D341Med (cell line): Measurements from ENCODE around the gene RPTN.
A peak's percentile ranks its signal among the peaks of the same experiment; 100 is the strongest.

ENCODE experiments used
- DNase-seq: peaks from one replicate; pipeline ENCODE4 v3.0.0; 2012; ENCODE audit warnings: low spot score

The RPTN gene, protein sequence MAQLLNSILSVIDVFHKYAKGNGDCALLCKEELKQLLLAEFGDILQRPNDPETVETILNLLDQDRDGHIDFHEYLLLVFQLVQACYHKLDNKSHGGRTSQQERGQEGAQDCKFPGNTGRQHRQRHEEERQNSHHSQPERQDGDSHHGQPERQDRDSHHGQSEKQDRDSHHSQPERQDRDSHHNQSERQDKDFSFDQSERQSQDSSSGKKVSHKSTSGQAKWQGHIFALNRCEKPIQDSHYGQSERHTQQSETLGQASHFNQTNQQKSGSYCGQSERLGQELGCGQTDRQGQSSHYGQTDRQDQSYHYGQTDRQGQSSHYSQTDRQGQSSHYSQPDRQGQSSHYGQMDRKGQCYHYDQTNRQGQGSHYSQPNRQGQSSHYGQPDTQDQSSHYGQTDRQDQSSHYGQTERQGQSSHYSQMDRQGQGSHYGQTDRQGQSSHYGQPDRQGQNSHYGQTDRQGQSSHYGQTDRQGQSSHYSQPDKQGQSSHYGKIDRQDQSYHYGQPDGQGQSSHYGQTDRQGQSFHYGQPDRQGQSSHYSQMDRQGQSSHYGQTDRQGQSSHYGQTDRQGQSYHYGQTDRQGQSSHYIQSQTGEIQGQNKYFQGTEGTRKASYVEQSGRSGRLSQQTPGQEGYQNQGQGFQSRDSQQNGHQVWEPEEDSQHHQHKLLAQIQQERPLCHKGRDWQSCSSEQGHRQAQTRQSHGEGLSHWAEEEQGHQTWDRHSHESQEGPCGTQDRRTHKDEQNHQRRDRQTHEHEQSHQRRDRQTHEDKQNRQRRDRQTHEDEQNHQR

DNA sequence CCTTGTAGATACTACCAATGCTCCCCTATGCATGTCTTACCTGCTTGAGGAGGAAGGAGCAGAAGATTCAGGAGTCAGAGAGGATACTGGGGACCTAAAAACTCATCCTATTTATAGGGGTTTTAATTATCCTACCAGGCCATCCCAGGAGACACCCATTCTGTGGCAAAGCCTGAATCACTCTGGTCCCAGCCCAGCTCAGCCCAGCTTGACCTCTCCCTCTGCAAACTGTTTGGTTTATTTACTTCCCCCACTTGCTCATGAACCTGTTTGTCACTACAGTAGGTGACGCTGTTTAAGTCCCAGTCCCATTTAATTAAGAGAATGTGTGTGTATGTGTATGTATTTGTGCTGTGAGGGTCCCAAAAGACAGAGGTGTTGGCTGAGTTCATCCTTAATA, at the start of gene RPTN:
Gene RPTN, minus strand, starts transcription at position 85 of the 400 bp plus-strand sequence. CDS start 1,339 bp downstream, outside the sequence.
- DNase-seq: no peak

DNA sequence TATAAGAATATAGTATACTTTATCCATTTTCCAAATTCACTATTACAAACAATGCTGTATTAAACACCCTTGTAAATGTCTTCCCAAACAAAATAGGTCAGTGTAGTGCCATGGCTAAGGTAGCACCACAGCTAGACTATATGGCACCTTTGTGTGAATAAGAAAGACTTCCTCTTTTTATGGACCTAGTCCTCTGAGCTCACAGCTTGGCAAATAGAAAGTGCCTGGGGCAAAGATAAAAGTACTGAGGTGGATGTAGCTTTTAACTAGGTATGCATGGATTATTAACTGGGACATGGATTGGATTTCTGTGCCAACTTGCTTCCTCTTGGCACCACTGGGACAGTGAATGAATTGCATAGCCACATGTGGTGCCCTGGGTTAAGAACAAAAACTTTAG, 40.0 kb upstream of the RPTN start:
- DNase-seq: no peak

DNA sequence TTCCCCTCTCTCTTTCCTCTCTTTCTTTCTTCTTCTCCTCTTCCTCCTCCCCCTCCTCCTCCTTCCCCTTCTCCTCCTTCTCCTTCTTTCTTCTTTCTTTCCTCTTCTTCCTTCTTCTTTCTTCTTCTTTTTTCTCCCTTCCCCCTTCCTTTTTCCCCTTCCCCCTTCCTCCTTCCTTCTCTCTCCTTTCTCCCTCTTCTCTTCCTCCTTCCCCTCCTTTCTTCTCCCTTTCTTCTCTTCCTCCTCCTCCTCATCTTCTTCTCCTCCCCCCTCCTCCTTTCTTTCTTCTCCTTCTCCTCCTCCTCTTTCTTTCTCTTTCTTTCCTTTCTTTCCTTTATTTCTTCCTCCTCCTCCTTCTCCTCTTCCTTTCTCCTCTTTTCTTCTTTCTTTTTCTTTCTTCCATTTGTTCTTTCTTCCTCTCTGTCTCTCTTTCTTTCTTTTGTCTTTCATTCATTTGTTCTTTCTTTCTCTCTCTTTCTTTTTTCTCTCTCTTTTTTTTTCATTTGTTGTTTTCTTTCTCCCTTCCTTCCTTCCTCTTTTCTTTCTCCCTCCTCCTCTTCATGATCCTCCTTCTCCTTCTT, 38.4 kb upstream of the RPTN start:
- DNase-seq: no peak

DNA sequence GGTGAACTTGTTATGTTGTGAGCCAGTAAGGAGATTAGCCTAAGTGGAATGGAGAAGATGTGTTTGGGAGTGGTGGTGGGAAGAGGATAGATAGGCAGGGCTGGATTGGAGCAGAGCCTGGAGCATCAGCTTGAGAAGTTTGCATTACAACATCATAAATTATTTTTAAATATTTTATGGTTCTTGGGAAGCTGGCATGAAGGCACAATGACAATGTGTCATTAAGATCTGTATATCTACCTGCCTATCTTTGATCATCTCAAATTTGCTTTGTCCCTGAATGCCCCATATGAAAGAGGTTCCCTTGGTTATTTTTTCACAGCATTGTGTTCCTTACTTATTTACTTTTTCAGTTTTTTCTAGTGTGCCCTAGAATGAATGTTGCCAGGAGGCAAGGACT, 32.7 kb upstream of the RPTN start:
- no peak for DNase-seq

DNA sequence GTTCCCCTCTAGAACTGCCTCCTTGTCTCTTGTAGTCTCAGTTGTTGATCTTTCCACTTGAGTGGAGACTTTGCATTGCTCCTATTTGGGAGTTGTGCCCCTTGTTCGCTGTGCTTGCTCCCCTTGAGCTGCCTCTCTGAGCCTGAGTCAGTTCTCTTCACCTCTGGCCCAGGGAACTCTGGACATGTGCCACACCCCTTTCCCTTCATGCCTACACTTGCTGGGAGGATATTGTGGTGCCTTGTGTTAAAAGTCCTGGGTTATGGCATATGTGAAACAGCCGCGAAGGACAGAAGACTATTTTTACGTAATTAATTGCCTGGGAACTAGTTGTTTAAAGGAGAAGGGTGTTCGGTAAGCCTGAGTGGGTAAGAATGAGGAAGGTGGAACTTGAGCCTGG, 32.2 kb upstream of the RPTN start:
- no peak for DNase-seq

- DNase-seq: no peak
Measured at GRCh38 chr1:152190589-152190988, 31.6 kb upstream of the RPTN start.

DNA sequence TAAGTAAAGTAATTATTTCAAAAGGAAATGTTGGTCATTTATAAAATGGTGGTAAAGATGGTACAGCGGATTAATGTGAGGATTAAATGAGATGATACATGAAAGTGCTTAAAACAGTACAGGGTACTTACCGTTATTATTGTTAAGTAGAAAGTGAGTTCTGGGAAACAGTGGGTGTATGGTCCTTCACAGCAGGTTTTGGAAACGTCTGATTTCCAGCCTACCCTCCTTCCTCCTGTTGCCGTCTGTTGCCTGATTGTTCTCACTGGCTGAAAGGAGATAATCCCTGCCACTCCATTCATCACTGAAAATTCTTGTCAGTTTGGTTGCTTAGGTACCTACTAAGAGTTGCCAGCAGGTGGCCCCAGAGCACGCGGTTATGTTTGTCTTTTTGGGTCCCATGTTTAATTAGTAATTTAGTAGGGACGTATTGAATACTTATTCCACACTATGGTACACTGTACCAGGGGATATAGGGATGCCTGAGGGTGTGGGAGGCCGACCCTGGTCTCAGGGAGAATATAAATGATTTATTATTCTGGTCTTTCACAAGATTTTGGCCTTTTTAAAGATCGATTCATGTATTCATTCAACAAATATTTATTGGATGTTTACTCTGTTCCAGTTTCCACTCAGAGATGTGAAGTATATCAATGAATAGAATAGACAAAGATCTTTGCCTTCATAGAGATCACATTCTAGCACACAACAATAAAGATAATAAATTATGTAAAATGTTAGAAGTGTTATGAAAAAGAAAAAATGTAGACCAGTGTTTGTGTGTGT, 30.8 kb upstream of the RPTN start:
- peak; percentile 54 for DNase-seq

DNA sequence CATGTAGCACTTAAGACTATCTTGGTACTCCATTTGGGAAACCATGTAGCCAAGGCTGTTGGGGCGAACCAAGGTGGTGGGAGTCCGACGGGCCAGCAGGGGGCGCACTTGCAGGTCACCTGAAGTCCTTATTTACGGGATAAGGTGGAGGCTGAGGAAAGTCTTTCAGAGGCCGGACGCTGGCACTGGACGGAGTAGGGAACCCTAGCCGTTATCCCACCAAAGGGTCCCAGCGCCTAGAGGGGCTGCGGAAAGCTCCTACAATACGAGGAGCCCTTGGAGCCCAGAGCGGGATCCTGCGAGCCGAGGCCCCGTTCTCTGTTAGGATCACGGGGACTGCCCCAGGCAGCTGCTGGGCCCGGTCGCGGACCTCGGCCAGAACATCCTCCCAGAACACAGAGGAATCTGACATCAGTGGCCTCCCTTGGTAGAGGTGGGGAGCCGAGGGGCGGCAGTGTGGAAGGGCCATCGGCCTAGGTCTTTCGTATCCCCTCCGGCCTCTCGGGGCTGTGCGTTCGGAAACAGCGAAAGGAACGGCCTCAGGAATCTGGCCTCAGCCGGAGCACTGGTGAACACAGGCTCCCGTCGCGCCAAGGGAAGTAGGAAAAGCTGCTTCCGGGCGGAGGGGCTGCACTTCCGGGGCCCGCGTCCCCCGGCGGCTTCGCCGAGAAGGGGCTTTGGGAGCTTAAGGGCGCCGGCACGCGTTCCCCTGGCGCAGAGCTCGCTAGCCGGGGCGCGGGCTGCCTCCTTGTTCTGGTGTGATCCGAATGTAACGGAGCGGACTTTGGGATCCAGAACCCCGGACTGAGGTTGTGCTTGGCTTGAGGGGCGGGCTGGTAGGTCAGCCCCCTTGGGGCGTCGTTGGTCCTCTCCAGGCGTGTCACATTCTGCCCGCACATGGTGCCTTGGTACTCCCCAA, 29.9 kb upstream of the RPTN start:
- peak; percentile 36 for DNase-seq

DNA sequence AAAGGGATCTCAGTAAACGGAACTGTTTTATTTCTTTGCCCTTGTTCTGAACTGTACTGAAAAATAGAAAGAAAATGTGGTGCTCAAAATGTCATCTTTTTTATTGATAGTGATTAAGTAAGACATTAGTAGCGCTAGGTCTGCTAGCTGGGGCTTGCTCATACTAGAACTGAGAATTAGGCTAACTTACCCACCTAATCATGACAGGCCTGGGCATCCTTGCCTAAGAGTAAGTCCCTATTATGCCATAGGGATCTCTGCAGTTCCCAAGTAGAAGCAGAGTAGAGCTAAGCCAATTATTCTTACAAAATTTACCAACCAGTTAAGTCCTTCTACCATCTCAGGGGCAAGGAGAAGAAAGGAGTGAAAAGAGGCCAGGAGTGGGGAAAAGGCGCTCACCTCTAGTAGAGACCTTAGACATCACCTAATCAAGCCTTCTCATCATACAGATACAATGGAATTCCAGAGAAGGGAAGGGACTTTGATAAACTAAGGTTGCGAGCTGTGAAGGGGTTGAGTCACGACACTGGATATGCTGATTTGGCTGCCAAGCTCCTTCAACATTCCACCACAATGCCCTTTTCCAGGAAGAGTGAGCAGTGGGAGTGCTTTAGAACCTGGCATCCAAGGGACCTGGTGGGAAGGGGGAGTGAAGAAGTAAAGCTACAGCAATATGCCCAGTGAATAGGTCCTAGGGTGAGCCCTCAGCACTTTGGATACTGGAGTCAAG, 27.7 kb upstream of the RPTN start:
- DNase-seq: no peak

- DNase-seq: peak; percentile 65
Measured at GRCh38 chr1:152185544-152186391, 26.7 kb upstream of the RPTN start.

GRCh38 chr1:152182944-152183361, 23.9 kb upstream of the RPTN start:
- DNase-seq: no peak

DNA sequence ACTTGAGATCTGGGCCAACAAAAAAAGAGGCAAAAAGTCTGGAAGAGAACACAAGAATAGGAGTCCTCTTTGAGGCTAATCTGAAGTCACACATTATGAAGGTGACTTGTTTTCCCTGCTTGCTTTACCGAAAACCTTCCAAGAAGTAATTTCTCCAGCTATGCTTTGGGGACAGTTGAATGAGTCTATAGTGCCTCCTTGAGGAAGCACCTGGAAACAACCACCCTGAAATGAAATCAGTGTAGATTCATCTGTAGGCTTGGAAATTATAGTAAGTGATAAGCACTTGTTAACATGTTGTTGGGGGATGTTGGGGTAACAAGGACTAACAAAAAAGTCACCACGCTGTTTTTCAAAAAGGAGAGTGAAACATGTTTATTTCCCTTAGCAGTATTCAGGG, 23.4 kb upstream of the RPTN start:
- DNase-seq: no peak

GRCh38 chr1:152179566-152179965, 20.5 kb upstream of the RPTN start:
- no peak for DNase-seq

DNA sequence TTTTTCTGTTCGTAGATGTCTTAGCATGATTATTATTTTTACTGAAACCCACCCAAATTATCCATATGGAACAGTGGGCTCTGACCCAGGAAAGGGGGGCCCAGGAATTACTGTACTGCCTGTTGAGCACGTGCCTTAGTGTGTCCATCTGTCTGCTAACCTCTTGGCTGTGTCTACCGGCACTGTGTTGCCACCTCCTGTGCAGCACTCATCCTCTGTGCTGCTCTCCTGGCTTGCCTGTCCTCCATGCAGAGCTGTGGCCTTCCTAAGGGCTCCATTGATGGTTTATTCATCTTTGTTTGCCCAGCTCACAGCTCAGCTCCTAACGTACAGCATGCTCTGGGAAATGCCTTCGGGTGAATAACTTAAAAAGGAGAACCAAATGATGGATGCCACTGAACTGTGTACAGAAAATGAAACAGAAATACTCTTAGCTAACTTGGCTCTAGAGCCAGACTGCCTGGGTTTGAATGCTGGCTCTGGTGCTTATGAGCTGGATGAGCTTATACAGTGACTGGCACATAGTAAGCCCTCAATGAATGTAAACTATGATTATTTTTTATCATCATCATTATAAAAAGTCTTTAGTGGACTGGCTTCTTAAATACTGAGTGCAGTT, 11.4 kb upstream of the RPTN start:
- no peak for DNase-seq

DNA sequence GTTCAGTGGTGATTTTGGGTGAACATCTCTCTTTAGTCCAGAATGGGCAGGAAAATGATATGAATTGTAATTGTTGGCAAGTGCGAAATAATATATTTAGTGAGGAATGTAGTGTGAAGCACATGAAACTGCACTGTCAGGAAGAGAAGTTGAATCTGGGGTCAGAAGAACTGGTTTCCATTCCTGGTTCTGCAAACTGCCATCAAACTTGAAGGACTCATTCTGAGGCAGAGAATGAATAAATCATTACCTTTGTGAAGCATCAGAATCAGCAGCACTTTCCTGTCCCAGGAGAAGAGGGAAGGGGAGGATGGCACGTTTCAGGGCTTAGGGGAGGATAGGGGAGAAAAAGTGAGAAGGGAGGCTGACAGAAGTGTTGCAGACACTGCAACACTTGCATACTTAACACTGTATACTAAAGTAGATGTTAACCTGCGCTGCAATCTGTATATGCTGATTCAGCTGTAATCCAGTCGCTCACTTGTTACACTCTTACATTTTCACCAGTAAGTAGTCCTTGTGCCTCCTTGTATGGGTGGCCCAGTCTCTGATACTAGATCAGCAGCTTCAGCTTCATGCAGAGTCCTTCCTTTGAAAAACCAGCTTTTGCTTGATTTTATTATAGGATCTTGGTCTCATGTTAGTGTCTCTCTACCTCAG, 10.5 kb upstream of the RPTN start:
- DNase-seq: no peak

DNA sequence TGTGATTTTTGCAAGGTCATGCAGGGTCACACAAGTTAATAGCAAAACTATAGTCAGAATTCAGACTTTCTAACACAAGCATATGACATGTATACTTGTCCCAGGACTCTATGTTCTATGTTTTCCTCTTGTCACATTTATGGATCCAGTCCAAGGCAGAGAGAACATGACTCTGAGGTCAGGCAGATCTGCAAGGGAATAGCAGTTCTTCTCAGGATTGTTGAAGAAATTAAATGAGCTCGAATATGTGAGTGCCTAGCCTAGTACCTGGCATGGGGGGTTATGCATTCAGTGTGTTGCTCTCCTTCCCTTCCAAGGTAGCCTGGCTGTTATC, 9.5 kb upstream of the RPTN start:
- no peak for DNase-seq

DNA sequence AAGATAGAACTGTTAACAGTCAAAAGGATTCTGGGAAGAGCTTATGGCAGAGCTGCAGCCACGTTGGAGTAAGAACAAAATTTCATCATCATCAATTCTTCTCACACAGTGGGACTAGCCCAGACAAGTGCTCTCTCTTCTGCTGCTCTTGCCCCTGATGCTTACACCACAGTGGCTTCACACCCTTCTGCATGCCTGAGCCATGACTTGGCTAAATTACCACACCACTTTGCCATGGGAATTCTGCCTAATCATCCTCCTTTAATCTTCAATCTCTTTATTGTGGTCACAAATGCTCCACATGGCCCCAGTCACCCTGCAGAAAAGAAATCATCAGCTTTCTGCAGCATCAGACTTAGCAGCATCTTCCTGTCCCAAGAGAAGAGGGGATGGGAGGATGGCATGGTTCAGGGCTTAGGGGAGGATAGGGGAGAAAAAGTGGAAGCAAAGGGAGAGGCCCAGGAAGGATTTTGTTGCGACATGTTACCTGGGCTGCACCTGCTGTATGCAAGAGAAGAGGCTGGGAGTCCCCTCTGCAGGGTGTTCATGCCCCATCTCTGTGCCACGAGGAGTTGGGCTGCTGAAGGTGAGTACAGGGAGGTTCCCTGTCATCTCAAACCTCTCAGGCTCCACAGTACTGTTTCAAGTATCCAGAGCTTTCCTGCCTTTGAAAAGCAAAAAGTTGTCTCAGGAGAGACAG, 9.0 kb upstream of the RPTN start:
- DNase-seq: no peak

GRCh38 chr1:152166966-152167365, 7.9 kb upstream of the RPTN start:
- no peak for DNase-seq
